Adipose tissue (tissue), 3 donors: ENCODE results near the gene UBALD1. TPM values are rescaled to one million over a fixed set of nuclear protein-coding genes. Genes with fewer than 3 reads are reported as not detected.

Source experiments
- H3K27ac ChIP-seq: one replicate; pipeline ENCODE4 v1.5.1; 2013; ENCODE audit warnings: low read depth, low read length
- WGBS, 3 donors: extraction: QIAGEN DNeasy Blood & Tissue Kit; methylation state at CpG; one replicate each; pipeline ENCODE4 v1.1.7; 2013; 5-methylcytosine and 5-hydroxymethylcytosine counted together
- polyA plus RNA-seq, 3 donors: library from polyadenylated mRNA; stranded (reverse); fragments of 200-250 nt; gene quantifications; one replicate each; pipeline ENCODE4 v1.2.3, GENCODE V29; 2013
- donor health status: healthy with polysubstance abuse.
- donor health status: Bipolar disorder and iron deficiency.
- donor health status: healthy.

UBALD1 gene
- polyA plus RNA-seq, 3 donors = 12.0 to 34.0 (median 13.2) TPM

GRCh38 chr16:4623593-4623992 is 8.9 kb upstream of the UBALD1 start:
- no peak overlapping the region for H3K27ac ChIP-seq
- WGBS, 3 donors = 60 to 87% (median 62%) methylated on average over 7 of the region's 7 CpGs

- 57 to 91% (median 87%) methylated on average over 8 of the region's 8 CpGs for WGBS, 3 donors
- H3K27ac ChIP-seq = no peak overlapping the region
Measured at GRCh38 chr16:4618645-4619418, 4.1 kb upstream of the UBALD1 start.

GRCh38 chr16:4617880-4618279 is 3.2 kb upstream of the UBALD1 start:
- no peak overlapping the region for H3K27ac ChIP-seq
- 84 to 92% (median 90%) methylated on average over 8 of the region's 8 CpGs for WGBS, 3 donors

- WGBS, 3 donors = 0 to 1% (median 0%) methylated on average over 53 to 57 of the region's 57 CpGs
- H3K27ac ChIP-seq = peak overlapping the region; percentile 51
Measured at GRCh38 chr16:4616047-4616811, 1.5 kb upstream of the UBALD1 start.

GRCh38 chr16:4615384-4616046 is 827 bp upstream of the UBALD1 start:
- H3K27ac ChIP-seq = peak overlapping the region; percentile 51
- 65 to 72% (median 72%) methylated on average over 39 of the region's 39 CpGs for WGBS, 3 donors

- H3K27ac ChIP-seq = no peak overlapping the region
- 0 to 2% (median 1%) methylated on average over 71 to 92 of the region's 92 CpGs for WGBS, 3 donors
Measured at GRCh38 chr16:4613636-4614570, 785 bp downstream of the UBALD1 start.

GRCh38 chr16:4612977-4613635 is 1.6 kb downstream of the UBALD1 start:
- no peak overlapping the region for H3K27ac ChIP-seq
- 44 to 48% (median 45%) methylated on average over 14 of the region's 14 CpGs for WGBS, 3 donors

- H3K27ac ChIP-seq = no peak overlapping the region
- 87 to 90% (median 89%) methylated on average over 7 of the region's 7 CpGs for WGBS, 3 donors
Measured at GRCh38 chr16:4612474-4612931, 2.2 kb downstream of the UBALD1 start.

GRCh38 chr16:4611337-4612021 is 3.2 kb downstream of the UBALD1 start:
- H3K27ac ChIP-seq = no peak overlapping the region
- 73 to 88% (median 73%) methylated on average over 22 of the region's 22 CpGs for WGBS, 3 donors

- H3K27ac ChIP-seq = no peak overlapping the region
- WGBS, 3 donors = 82 to 87% (median 84%) methylated on average over 29 to 32 of the region's 32 CpGs
Measured at GRCh38 chr16:4610011-4611005, 4.4 kb downstream of the UBALD1 start.

- no peak overlapping the region for H3K27ac ChIP-seq
- 87 to 91% (median 88%) methylated on average over 43 to 45 of the region's 45 CpGs for WGBS, 3 donors
Measured at GRCh38 chr16:4609200-4610010, 5.3 kb downstream of the UBALD1 start.

GRCh38 chr16:4608704-4608980 is 6.0 kb downstream of the UBALD1 start:
- 81 to 84% (median 83%) methylated on average over 8 of the region's 8 CpGs for WGBS, 3 donors
- H3K27ac ChIP-seq = no peak overlapping the region

- H3K27ac ChIP-seq = no peak overlapping the region
- 89 to 90% (median 89%) methylated on average over 22 of the region's 22 CpGs for WGBS, 3 donors
Measured at GRCh38 chr16:4607841-4608703, 6.6 kb downstream of the UBALD1 start.

GRCh38 chr16:4606354-4606753 is 8.3 kb downstream of the UBALD1 start:
- H3K27ac ChIP-seq = no peak overlapping the region
- 45 to 87% (median 80%) methylated on average over 9 of the region's 9 CpGs for WGBS, 3 donors
